ENCODE results near the gene AFP. TPM values are rescaled to one million over a fixed set of nuclear protein-coding genes. Genes with fewer than 3 reads are reported as not detected.

Gene AFP
- total and polyA plus RNA-seq, 7 donors, result not detected

GRCh38 chr4:73392936-73393335, 43.1 kb upstream of the AFP start:
- TF ChIP-seq CTCF (IDR thresholded peaks at IDR 0.05), result no peak
- 90 to 98% (median 95%) methylated on average over 2 of the region's 2 CpGs for WGBS, 3 donors
- no peaks in the 10 kb centered on the region for H3K9me3 ChIP-seq
- no peak overlapping the region for H3K4me3 ChIP-seq
- DNase-seq (no peak), ATAC-seq (no peak)
- H3K36me3 ChIP-seq (ENCODE audit: insufficient read depth in 1 of 2, low read depth in 1 of 2), result no peaks in the 10 kb centered on the region
- no peaks in the 10 kb centered on the region for H3K4me1 ChIP-seq
- intact Hi-C loops (cut with DNase I), result no loop called here
- no peak overlapping the region for H3K27ac ChIP-seq
- H3K27me3 ChIP-seq (ENCODE audit: insufficient read depth in 3 of 3, low read length in 2 of 3), result no peaks in the 10 kb centered on the region

GRCh38 chr4:73396304-73396703, 39.7 kb upstream of the AFP start:
- no peak for ATAC-seq

DNA sequence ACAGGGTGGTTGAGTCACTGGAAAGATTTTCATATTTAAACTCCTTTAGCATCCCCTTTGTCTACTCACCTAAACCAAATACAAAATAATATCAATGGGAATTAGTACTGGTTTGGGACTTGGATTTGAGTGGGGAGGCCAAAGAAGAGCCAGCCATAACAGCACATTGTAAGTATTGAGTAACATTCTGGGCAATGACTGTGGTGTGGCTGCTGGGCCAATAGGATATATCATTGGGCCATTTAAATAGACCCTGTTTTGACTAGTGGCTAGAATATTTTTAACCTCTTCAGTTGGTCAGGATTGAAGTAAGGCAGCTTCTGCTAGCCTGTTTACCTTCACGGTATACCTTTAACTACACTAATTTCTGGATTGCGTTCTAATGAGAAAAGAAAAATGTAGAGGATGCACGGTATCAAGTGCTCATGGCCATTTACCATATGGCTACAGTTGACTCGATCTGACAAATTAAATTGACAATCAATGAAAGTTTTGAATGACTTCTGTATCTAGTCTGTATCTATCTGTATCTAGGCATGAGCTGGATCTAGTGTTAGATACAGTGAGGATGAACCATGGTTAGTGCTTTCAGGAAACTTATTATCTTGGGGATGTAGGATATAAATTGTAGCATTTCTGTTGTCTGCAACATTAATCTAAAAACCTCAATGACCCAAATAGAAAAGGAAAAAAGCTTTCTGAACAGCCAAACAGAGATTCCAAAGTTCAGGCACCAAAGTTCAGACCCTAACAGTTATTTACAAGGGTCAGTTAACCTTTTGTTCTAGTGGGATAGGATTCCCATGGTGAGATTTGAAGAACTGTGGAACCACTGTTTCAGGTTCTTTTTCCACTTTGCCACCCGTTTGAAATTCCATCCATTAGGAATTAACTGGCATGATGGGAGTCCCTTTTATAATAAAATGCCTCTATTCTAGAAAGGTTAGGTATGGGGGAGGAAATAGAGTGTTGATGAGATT, 38.7 kb upstream of the AFP start:
- DNase-seq (no peak), ATAC-seq (no peak)
- H3K4me3 ChIP-seq, result no peak overlapping the region
- H3K4me1 ChIP-seq, result no peaks in the 10 kb centered on the region
- no peak overlapping the region for H3K27ac ChIP-seq
- intact Hi-C loops (cut with DNase I), result no loop called here
- no peak for TF ChIP-seq CTCF (IDR thresholded peaks at IDR 0.05)
- no peaks in the 10 kb centered on the region for H3K27me3 ChIP-seq (ENCODE audit: insufficient read depth in 3 of 3, low read length in 2 of 3)
- H3K9me3 ChIP-seq, result no peaks in the 10 kb centered on the region
- WGBS, 3 donors, result 79 to 81% (median 81%) methylated on average over 5 of the region's 5 CpGs
- H3K36me3 ChIP-seq (ENCODE audit: insufficient read depth in 1 of 2, low read depth in 1 of 2), result no peaks in the 10 kb centered on the region

More at GRCh38 chr4:73396304-73396703, 39.7 kb upstream of the AFP start:
- Histone ChIP-seq H3K4me1 (no peaks in the 10 kb centered on the region), H3K4me3 (no peak overlapping the region), H3K36me3 (ENCODE audit: insufficient read depth in 1 of 2, low read depth in 1 of 2) (no peaks in the 10 kb centered on the region), H3K27ac (no peak overlapping the region), H3K9me3 (no peaks in the 10 kb centered on the region), H3K27me3 (ENCODE audit: insufficient read depth in 3 of 3, low read length in 2 of 3) (no peaks in the 10 kb centered on the region)
- no peak for TF ChIP-seq CTCF (IDR thresholded peaks at IDR 0.05)
- WGBS, 3 donors, result 55 to 76% (median 59%) methylated on average over 1 of the region's 1 CpG
- no peak for DNase-seq
- intact Hi-C loops (cut with DNase I), result no loop called here

DNA sequence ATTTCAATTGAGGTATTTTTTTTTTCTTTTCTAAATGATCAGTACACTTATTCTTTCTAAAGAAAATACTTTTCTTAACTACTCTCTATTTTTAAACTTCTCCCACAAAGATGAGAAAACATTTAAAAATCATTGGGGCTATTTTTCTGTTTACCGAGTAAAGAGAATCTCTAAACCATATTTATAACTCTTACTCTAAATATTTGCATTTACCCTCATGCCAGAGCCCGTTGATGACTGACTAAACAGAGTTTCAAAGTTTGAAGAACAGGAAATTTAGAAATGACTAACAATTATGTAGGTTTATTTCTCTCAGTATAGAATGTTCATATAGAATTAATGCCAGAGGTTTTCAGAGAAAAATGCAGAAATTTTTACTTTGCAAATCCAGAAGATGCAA, 34.6 kb upstream of the AFP start:
- Histone ChIP-seq H3K27me3 (ENCODE audit: insufficient read depth in 3 of 3, low read length in 2 of 3) (no peaks in the 10 kb centered on the region), H3K27ac (no peak overlapping the region), H3K4me1 (no peaks in the 10 kb centered on the region), H3K4me3 (no peak overlapping the region), H3K36me3 (ENCODE audit: insufficient read depth in 1 of 2, low read depth in 1 of 2) (no peaks in the 10 kb centered on the region), H3K9me3 (no peaks in the 10 kb centered on the region)
- TF ChIP-seq CTCF (IDR thresholded peaks at IDR 0.05), result no peak
- intact Hi-C loops (cut with DNase I), result no loop called here
- WGBS, 3 donors, result 76 to 84% (median 77%) methylated on average over 2 of the region's 2 CpGs
- DNase-seq, result no peak
- no peak for ATAC-seq
